CD8-positive, alpha-beta memory T cell (primary cell): ENCODE data around the gene CCDC88C. TPM values are rescaled to one million over a fixed set of nuclear protein-coding genes. Genes with fewer than 3 reads are reported as not detected.

Experiments used
- CTCF ChIA-PET: fragments of 350-600 bp; sonication (Branson Sonifier 250); formaldehyde crosslinking; loops from one replicate; lab custom pipeline; 2021; ENCODE audit warnings: antibody characterized with exemption; lab: Charles Lee
- POLR2A ChIA-PET: fragments of 350-600 bp; sonication (Branson Sonifier 250); formaldehyde crosslinking; loops from one replicate; lab custom pipeline; 2021; ENCODE audit warnings: antibody characterized with exemption; lab: Charles Lee
- DNase-seq, 5 donors: peaks; one replicate each; pipeline versions ENCODE4 v3.0.0 to v3.0.0-alpha.2; 2020 to 2022; ENCODE audit warnings: mixed read lengths in 1 of 5
- H3K27ac ChIP-seq: one replicate; pipeline ENCODE4 v1.7.0; 2013; ENCODE audit warnings: low read depth, mild to moderate bottlenecking, low read length, moderate library complexity
- H3K27me3 ChIP-seq: 2 replicates; pipeline ENCODE4 v1.7.0; 2013; ENCODE audit warnings: low read length, mild to moderate bottlenecking; ENCODE audit not compliant: insufficient read depth, poor library complexity, severe bottlenecking
- H3K36me3 ChIP-seq: 2 replicates; pipeline ENCODE4 v1.7.0; 2013; ENCODE audit warnings: mild to moderate bottlenecking, low read length, moderate library complexity; ENCODE audit not compliant: insufficient read depth
- H3K4me1 ChIP-seq: 2 replicates; pipeline ENCODE4 v1.7.0; 2013; ENCODE audit warnings: mild to moderate bottlenecking, low read length, moderate library complexity; ENCODE audit not compliant: insufficient read depth
- H3K4me3 ChIP-seq: 2 replicates; pipeline ENCODE4 v1.7.0; 2013; ENCODE audit warnings: mild to moderate bottlenecking, low read length
- H3K9me3 ChIP-seq: 2 replicates; pipeline ENCODE4 v1.7.0; 2013; ENCODE audit warnings: mild to moderate bottlenecking, low read length
- H3K27ac Mint-ChIP-seq, 8 donors: one replicate each; pipeline ENCODE4 v1.8.0; 2020 to 2021; ENCODE audit warnings: mixed read lengths in 8 of 8, mild to moderate bottlenecking in 6 of 8, inconsistent platforms in 3 of 8, moderate library complexity in 3 of 8
- H3K27me3 Mint-ChIP-seq, 2 donors: one replicate each; pipeline ENCODE4 v1.8.0; 2020 to 2021; ENCODE audit warnings: mixed read lengths in 2 of 2, mild to moderate bottlenecking in 1 of 2, moderate library complexity in 1 of 2
- H3K36me3 Mint-ChIP-seq, 3 donors: one replicate each; pipeline ENCODE4 v1.8.0; 2020 to 2021; ENCODE audit warnings: mixed read lengths in 3 of 3, inconsistent platforms in 1 of 3, mild to moderate bottlenecking in 1 of 3
- H3K4me1 Mint-ChIP-seq, 3 donors: one replicate each; pipeline ENCODE4 v1.8.0; 2020 to 2021; ENCODE audit warnings: mixed read lengths in 3 of 3, inconsistent platforms in 1 of 3, mild to moderate bottlenecking in 1 of 3
- H3K4me3 Mint-ChIP-seq, 7 donors: one replicate each; pipeline ENCODE4 v1.8.0; 2020 to 2021; ENCODE audit warnings: mixed read lengths in 7 of 7, mild to moderate bottlenecking in 6 of 7, moderate library complexity in 4 of 7, inconsistent platforms in 2 of 7
- H3K9me3 Mint-ChIP-seq, 5 donors: one replicate each; pipeline ENCODE4 v1.8.0; 2020 to 2022; ENCODE audit warnings: mixed read lengths in 5 of 5, mild to moderate bottlenecking in 3 of 5, moderate library complexity in 2 of 5, inconsistent platforms in 1 of 5
- polyA plus RNA-seq: library from polyadenylated mRNA; unstranded; fragments of 300-500 nt; fragmentation: Illumina TruSeq; gene quantifications from one replicate; pipeline ENCODE4 v1.2.3, GENCODE V29; 2021
- total RNA-seq, 2 experiments: library from RNA; stranded (reverse); gene quantifications; one replicate each; pipeline ENCODE4 v1.2.3, GENCODE V29; 2021

CCDC88C gene
- total and polyA plus RNA-seq, 3 experiments from 2014 or later: 42.3 to 74.1 (median 71.7) TPM

DNA sequence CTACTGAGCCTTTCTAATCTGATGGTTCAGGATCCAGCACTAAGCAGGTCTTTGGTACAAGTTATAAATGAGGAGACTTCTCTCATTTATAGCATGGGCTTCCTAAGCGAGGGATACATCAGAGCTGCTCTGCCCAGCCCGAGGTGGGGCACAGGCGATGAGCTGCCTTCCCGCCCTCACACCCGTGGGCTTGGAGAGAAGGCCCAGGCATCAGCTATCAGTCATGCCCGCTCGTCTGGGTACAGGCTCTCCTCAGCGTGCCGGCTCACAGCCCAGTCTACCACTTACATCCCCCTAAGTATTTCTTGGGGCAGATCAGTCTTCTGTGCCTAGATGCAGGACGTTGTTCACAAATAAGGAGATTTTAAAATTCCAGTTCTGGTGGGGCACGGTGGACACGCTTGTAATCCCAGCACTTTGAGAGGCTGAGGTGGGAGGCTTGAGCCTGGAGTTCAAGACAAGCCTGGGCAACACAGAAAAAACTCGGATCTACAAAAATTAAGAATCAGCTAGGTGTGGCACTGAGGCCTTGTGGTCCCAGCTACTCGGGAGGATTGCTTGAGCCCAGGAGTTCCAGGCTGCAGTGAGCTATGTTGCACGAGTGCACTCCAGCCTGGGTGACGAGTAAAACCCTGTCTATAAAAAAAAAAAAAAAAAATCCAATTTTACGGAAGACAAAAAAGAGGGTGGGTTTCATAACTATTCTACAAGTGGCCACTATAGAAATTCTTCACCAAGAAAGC, 57.0 kb downstream of the CCDC88C start:
- Mint-ChIP-seq H3K4me1 (peaks cover 62 to 96% (median 87%) of the 10 kb centered on the region in 3 donors), H3K27me3 (no peaks in the 10 kb centered on the region), H3K36me3 (peaks cover 0 to 55% (median 13%) of the 10 kb centered on the region in 3 donors), H3K27ac (peak overlapping the region in 7 of 8 donors; percentile 23 to 95 (median 52)), H3K4me3 (peak overlapping the region in 1 of 7 donors; percentile 1), H3K9me3 (no peaks in the 10 kb centered on the region)
- Histone ChIP-seq H3K27me3 (no peaks in the 10 kb centered on the region), H3K4me1 (peaks cover 70% of the 10 kb centered on the region), H3K9me3 (no peaks in the 10 kb centered on the region), H3K4me3 (no peak overlapping the region), H3K27ac (no peak overlapping the region), H3K36me3 (peaks cover 12% of the 10 kb centered on the region)
- no peak for DNase-seq
- ChIA-PET CTCF (interaction anchor here (0.9 to 2.6 kb wide), 6 partner anchors 11 to 58 kb away, joined by 3 to 8 read pairs (median 4); partner anchors contain the start of gene CCDC88C), POLR2A (interaction anchor here (0.6 to 1.3 kb wide), 3 partner anchors 11 to 64 kb away, joined by 3 to 4 read pairs (median 4); no protein-coding TSS in a partner anchor)

DNA sequence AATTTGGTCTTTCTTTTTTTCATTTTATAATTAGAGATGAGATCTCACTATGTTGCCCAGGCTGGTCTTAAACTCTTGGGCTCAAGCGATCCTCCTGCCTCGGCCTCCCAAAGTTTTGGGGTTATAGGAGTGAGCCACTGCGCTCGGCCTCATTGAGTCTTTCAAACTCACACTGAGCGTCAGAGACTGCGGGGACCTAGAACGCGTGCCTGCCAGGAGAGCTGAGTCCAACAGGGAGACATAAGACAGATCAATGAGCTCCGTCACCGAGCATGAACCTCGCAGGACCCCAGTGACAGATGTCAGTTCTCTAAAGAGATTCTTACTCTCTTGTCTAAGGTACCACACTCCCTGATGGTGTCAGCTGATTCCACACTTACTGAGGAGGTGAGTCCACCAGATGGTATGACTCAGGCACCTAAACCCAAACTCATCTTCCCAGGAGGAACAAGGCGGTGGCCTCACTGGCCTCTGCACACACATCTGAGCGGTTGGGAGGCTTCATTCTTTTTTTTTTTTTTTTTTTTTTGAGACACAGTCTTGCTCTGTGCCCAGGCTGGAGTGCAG, 58.9 kb downstream of the CCDC88C start:
- H3K4me1 ChIP-seq: peaks cover 70% of the 10 kb centered on the region
- no peaks in the 10 kb centered on the region for H3K9me3 ChIP-seq
- H3K27me3 Mint-ChIP-seq: no peaks in the 10 kb centered on the region
- no peak overlapping the region for H3K4me3 Mint-ChIP-seq
- no peaks in the 10 kb centered on the region for H3K27me3 ChIP-seq
- peaks cover 63 to 96% (median 92%) of the 10 kb centered on the region in 3 donors for H3K4me1 Mint-ChIP-seq
- no peak for DNase-seq
- no peaks in the 10 kb centered on the region for H3K9me3 Mint-ChIP-seq
- peak overlapping the region in 7 of 8 donors; percentile 35 to 95 (median 66) for H3K27ac Mint-ChIP-seq
- H3K36me3 Mint-ChIP-seq: peaks cover 0 to 68% (median 15%) of the 10 kb centered on the region in 3 donors
- no peak overlapping the region for H3K4me3 ChIP-seq
- H3K36me3 ChIP-seq: peaks cover 23% of the 10 kb centered on the region
- CTCF ChIA-PET: interaction anchor here (1.1 to 11.4 kb wide), 7 partner anchors 9 to 59 kb away, joined by 3 to 95 read pairs (median 6); partner anchors contain the start of gene CCDC88C
- H3K27ac ChIP-seq: no peak overlapping the region
- POLR2A ChIA-PET: interaction anchor here (1.1 to 1.3 kb wide), 2 partner anchors 11 to 13 kb away, joined by 4 to 7 read pairs; no protein-coding TSS in a partner anchor

- Mint-ChIP-seq H3K9me3 (no peaks in the 10 kb centered on the region), H3K27ac (peak overlapping the region in 5 of 8 donors; percentile 47 to 95 (median 86)), H3K36me3 (peaks cover 0 to 74% (median 17%) of the 10 kb centered on the region in 3 donors), H3K27me3 (no peaks in the 10 kb centered on the region), H3K4me1 (peaks cover 71 to 98% (median 95%) of the 10 kb centered on the region in 3 donors), H3K4me3 (no peak overlapping the region)
- ChIA-PET POLR2A (no interaction called here), CTCF (interaction anchor here (0.7 to 11.4 kb wide), 7 partner anchors 9 to 59 kb away, joined by 3 to 95 read pairs (median 6); partner anchors contain the start of gene CCDC88C)
- H3K4me3 ChIP-seq: no peak overlapping the region
- H3K27me3 ChIP-seq: no peaks in the 10 kb centered on the region
- H3K36me3 ChIP-seq: peaks cover 28% of the 10 kb centered on the region
- DNase-seq: peak in 1 of 5 donors; percentile 26
- H3K4me1 ChIP-seq: peaks cover 73% of the 10 kb centered on the region
- no peak overlapping the region for H3K27ac ChIP-seq
- H3K9me3 ChIP-seq: no peaks in the 10 kb centered on the region
These were observed 59.6 kb downstream of the CCDC88C start for GRCh38 chr14:91358025-91358319.

DNA sequence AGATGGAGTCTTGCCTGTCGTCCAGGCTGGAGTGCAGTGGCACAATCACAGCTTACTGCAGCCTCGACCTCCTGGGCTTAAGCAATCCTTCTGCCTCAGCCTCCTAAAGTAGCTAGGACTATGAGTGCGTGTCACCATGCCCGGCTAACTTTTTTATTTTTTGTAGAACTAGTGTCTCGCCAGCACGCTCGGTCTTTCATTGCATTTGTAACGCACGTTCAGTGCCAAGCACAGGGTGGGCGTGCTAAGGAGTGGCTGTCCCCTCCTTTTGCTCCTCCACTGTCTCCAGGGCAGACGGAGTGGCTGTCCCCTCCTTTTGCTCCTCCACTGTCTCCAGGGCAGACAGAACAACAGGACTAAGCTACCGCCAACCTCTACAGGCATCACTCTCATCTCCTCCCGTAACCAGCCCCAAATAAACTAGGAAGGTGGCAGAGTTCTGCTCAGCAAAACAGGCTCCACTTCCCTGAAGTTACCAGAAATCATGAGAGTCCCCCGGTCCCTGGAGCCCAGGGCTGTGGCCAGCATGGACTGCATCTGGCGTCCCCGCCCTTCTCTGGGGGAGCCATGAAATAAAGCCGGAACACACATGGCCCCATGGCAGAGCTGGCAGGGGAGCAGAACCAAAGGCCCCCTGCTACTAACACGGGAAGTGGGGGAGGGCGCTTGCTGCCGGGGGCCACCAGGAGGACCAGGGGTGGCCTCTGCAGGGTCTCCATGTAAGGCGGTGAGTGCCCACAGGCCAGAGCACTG, 60.2 kb downstream of the CCDC88C start:
- H3K27ac Mint-ChIP-seq: peak overlapping the region in 7 of 8 donors; percentile 55 to 99 (median 80)
- H3K4me1 ChIP-seq: peaks cover 73% of the 10 kb centered on the region

DNA sequence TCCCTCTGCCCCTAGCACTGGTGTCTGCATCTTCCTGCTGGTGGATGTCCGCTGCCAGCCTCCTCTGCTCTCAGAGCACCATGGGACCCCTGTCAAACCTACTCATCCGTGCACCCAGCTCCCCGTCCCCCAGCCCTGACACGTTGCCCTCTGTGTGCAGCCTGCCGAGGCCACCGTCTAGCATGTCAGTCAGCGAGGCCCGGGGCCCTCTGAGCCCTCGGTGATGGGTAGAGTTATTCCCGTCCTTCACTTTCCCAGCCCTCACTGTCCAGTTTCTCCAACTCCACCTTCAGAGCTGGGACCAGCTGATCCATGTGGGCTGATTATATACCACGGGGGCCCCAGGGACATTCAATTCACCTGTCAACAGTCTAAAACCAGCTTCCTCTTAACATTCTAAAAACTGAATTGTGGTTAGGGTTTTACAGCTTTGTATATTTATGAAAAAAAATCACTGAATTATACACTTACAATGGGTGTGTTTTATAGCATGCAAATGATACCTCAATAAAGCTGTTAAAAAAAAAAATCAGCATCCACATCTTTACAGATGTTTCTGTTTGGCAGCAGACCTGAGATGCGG, 61.3 kb downstream of the CCDC88C start:
- Mint-ChIP-seq H3K36me3 (peaks cover 0 to 77% (median 19%) of the 10 kb centered on the region in 3 donors), H3K4me3 (peak overlapping the region; percentile 14 to 89 (median 78)), H3K27ac (peak overlapping the region; percentile 90 to 99 (median 96)), H3K4me1 (peaks cover 79 to 99% (median 98%) of the 10 kb centered on the region in 3 donors), H3K27me3 (no peaks in the 10 kb centered on the region), H3K9me3 (no peaks in the 10 kb centered on the region)
- peaks cover 32% of the 10 kb centered on the region for H3K36me3 ChIP-seq
- peak in 1 of 5 donors; percentile 47 for DNase-seq
- H3K4me3 ChIP-seq: peak overlapping the region; percentile 13
- peak overlapping the region; percentile 14 for H3K27ac ChIP-seq
- POLR2A ChIA-PET: interaction anchor here (0.7 to 3.4 kb wide), 11 partner anchors 10 to 67 kb away, joined by 3 to 35 read pairs (median 3); partner anchors contain the start of gene CCDC88C
- CTCF ChIA-PET: interaction anchor here (0.7 to 11.4 kb wide), 16 partner anchors 10 to 69 kb away, joined by 3 to 95 read pairs (median 14); partner anchors contain the start of gene CCDC88C
- H3K27me3 ChIP-seq: no peaks in the 10 kb centered on the region
- H3K9me3 ChIP-seq: no peaks in the 10 kb centered on the region
- peaks cover 73% of the 10 kb centered on the region for H3K4me1 ChIP-seq

More for the DNA sequence above, 60.2 kb downstream of the CCDC88C start:
- peaks cover 76 to 98% (median 98%) of the 10 kb centered on the region in 3 donors for H3K4me1 Mint-ChIP-seq
- ChIA-PET POLR2A (interaction anchor here (0.7 to 1.4 kb wide), 2 partner anchors 11 to 58 kb away, joined by 3 read pairs; no protein-coding TSS in a partner anchor), CTCF (interaction anchor here (0.7 to 11.4 kb wide), 11 partner anchors 9 to 67 kb away, joined by 3 to 95 read pairs (median 6); partner anchors contain the start of gene CCDC88C)
- Histone ChIP-seq H3K36me3 (peaks cover 32% of the 10 kb centered on the region), H3K9me3 (no peaks in the 10 kb centered on the region), H3K27ac (no peak overlapping the region), H3K4me3 (no peak overlapping the region), H3K27me3 (no peaks in the 10 kb centered on the region)
- peak in 1 of 5 donors; percentile 35 for DNase-seq
- H3K27me3 Mint-ChIP-seq: no peaks in the 10 kb centered on the region
- no peaks in the 10 kb centered on the region for H3K9me3 Mint-ChIP-seq
- H3K36me3 Mint-ChIP-seq: peaks cover 0 to 77% (median 17%) of the 10 kb centered on the region in 3 donors
- H3K4me3 Mint-ChIP-seq: peak overlapping the region in 4 of 7 donors; percentile 17 to 68 (median 40)

DNA sequence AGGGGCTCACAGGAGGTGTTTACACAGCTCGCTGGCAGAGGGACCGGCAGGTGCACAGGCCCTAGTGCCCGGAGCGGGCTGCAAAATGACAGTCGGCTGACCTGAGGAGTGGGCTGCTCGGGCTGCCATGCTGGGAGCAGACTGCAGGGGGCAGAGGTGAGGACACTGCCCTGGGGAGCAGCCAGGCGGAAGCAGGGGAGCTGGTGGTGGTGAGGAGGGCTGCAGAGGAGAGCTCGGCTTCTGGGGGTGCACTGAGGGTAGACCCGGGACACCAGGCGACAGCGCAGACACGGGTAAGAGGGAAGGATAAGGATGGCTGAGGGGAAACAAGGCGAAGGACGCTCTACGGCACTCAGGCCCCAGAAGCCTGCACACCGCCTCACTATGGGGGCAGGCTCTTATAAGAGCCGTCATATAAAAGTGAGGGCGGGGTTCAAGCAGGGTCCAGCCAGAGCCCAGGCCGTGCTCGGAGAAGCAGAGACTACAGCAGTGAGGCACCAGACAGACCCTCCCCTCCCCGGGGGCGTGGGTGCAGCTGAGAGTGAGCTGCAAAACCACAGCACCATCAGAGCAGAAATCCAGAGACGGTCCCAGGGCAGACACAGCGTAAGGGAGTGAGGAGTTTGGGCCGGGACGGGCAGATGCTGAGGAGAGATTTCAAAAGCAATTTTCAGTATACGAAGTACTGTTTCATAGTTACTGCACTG, 62.5 kb downstream of the CCDC88C start:
- H3K4me1 ChIP-seq: peaks cover 82% of the 10 kb centered on the region
- no peaks in the 10 kb centered on the region for H3K27me3 ChIP-seq
- peaks cover 32% of the 10 kb centered on the region for H3K36me3 ChIP-seq
- peak overlapping the region; percentile 12 for H3K4me3 ChIP-seq
- DNase-seq: peak in 3 of 5 donors; percentile 45 to 68 (median 60)
- CTCF ChIA-PET: interaction anchor here (0.7 to 11.4 kb wide), 22 partner anchors 9 to 177 kb away, joined by 3 to 95 read pairs (median 10); partner anchors contain the start of gene CCDC88C
- POLR2A ChIA-PET: interaction anchor here (0.6 to 3.4 kb wide), 6 partner anchors 16 to 62 kb away, joined by 3 to 35 read pairs (median 4); partner anchors contain the start of gene CCDC88C
- Mint-ChIP-seq H3K9me3 (no peaks in the 10 kb centered on the region), H3K4me3 (peak overlapping the region; percentile 14 to 89 (median 78)), H3K27ac (peak overlapping the region; percentile 90 to 99 (median 96)), H3K36me3 (peaks cover 0 to 69% (median 19%) of the 10 kb centered on the region in 3 donors), H3K4me1 (peaks cover 82 to 99% (median 98%) of the 10 kb centered on the region in 3 donors), H3K27me3 (no peaks in the 10 kb centered on the region)
- no peak overlapping the region for H3K27ac ChIP-seq
- no peaks in the 10 kb centered on the region for H3K9me3 ChIP-seq
